Aorta (tissue), 5 donors: ENCODE data around the gene COPS2. TPM values are rescaled to one million over a fixed set of nuclear protein-coding genes. Genes with fewer than 3 reads are reported as not detected.
"Not testable (repeated sequence)": the region's sequence is repeated elsewhere in the genome, so short reads cannot be mapped to it uniquely, and the experiment has no call there.

Experiments
- ATAC-seq: fragments of 200-7000 bp; cut with Tn5 transposase; one replicate; pipeline ENCODE4 v1.9.1; 2022; ENCODE audit warnings: moderate library complexity; ENCODE audit not compliant: low FRiP score
- DNase-seq, 2 donors: peaks; one replicate each; pipeline ENCODE4 v3.0.0-alpha.2; 2020
- H3K27ac ChIP-seq, 2 donors: one replicate each; pipeline ENCODE4 v1.5.1; 2013; ENCODE audit warnings: low read length in 2 of 2, mild to moderate bottlenecking in 2 of 2, moderate library complexity in 2 of 2, control low read depth in 1 of 2, inconsistent platforms in 1 of 2, low read depth in 1 of 2
- H3K27me3 ChIP-seq, 2 donors: one replicate each; pipeline ENCODE4 v1.6.1; 2013; ENCODE audit warnings: control low read depth in 1 of 2, low read length in 1 of 2, mild to moderate bottlenecking in 1 of 2, moderate library complexity in 1 of 2; ENCODE audit not compliant: insufficient read depth in 2 of 2, control insufficient read depth in 1 of 2
- H3K36me3 ChIP-seq, 2 donors: one replicate each; pipeline ENCODE4 v1.6.1; 2013; ENCODE audit warnings: control low read depth in 1 of 2, low read length in 1 of 2, mild to moderate bottlenecking in 1 of 2; ENCODE audit not compliant: insufficient read depth in 2 of 2, control insufficient read depth in 1 of 2
- H3K4me1 ChIP-seq, 2 donors: one replicate each; pipeline ENCODE4 v1.6.1; 2013; ENCODE audit warnings: low read length in 2 of 2, control low read depth in 1 of 2, mild to moderate bottlenecking in 1 of 2, moderate library complexity in 1 of 2; ENCODE audit not compliant: insufficient read depth in 2 of 2, control insufficient read depth in 1 of 2
- H3K4me3 ChIP-seq, 2 donors: one replicate each; pipeline ENCODE4 v1.5.1; 2013; ENCODE audit warnings: low read length in 2 of 2, control low read depth in 1 of 2, mild to moderate bottlenecking in 1 of 2
- H3K9me3 ChIP-seq: one replicate; pipeline ENCODE4 v1.6.1; 2013; ENCODE audit warnings: mild to moderate bottlenecking, low read length; ENCODE audit not compliant: control insufficient read depth
- WGBS, 2 donors: extraction: QIAGEN DNeasy Blood & Tissue Kit; methylation state at CpG; one replicate each; pipeline ENCODE4 v1.1.7; 2013; 5-methylcytosine and 5-hydroxymethylcytosine counted together
- intact Hi-C, 2 donors: fragments of 100-400 bp; cut with DNase I; formaldehyde crosslinking; loops; one replicate each; pipeline versions ENCODE4 v1.14.2 to v1.15.0; 2022
- polyA plus RNA-seq, 2 donors: library from polyadenylated mRNA; stranded (reverse); fragments of 200-250 nt; gene quantifications; one replicate each; pipeline ENCODE4 v1.2.3, GENCODE V29; 2013
- total RNA-seq, 2 donors: library from RNA; stranded (reverse); fragmentation: NEBNext Ultra II Directional; extraction: Animal tissue kit (Norgen Biotek cat#: 25700); gene quantifications; one replicate each; pipeline ENCODE4 v1.2.1, GENCODE V29; 2021
- donor health status: healthy with polysubstance abuse.
- donor health status: Bipolar disorder and iron deficiency.
- donor health status: DM: no; HTN: no; CAD: no.
- donor health status: DM: no; HTN: no; CAD: no.
- donor health status: DM: yes; HTN: yes; CAD: no.

The COPS2 gene
- total and polyA plus RNA-seq, 4 donors: 60.9 to 85.9 (median 66.9) TPM

GRCh38 chr15:49187549-49188245, 32.3 kb upstream of the COPS2 start:
- H3K9me3 ChIP-seq: no peaks in the 10 kb centered on the region
- WGBS, 2 donors: 85 to 88% methylated on average over 2 of the region's 2 CpGs
- H3K27ac ChIP-seq: no peak overlapping the region
- ATAC-seq (no peak), DNase-seq (no peak)
- H3K4me1 ChIP-seq: no peaks in the 10 kb centered on the region
- intact Hi-C loops: no loop called here
- H3K4me3 ChIP-seq: no peak overlapping the region
- no peaks in the 10 kb centered on the region for H3K27me3 ChIP-seq
- no peaks in the 10 kb centered on the region for H3K36me3 ChIP-seq

DNA sequence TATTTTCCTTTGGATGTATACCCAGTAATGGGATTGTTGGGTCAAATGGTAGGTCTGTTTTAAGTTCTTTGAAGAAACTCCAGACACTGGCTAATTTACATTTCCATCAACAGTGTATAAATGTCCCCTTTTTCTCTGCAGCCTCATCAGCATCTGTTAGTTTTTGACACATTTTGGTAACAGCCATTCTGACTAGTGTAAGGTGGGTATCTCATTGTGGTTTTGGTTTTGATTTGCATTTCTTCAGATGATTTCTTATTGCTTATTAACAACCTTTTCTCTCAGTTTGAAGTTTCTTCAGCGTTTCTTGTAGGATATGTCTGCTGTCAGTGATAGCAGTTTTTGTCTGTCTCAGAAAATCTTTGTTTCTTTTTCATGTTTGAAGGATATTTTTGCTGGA, 30.1 kb upstream of the COPS2 start:
- WGBS, 2 donors: 95 to 96% methylated on average over 1 of the region's 1 CpG
- intact Hi-C loops: no loop called here
- Histone ChIP-seq H3K27me3 (no peaks in the 10 kb centered on the region), H3K9me3 (no peaks in the 10 kb centered on the region), H3K36me3 (no peaks in the 10 kb centered on the region), H3K4me3 (no peak overlapping the region), H3K27ac (no peak overlapping the region), H3K4me1 (no peaks in the 10 kb centered on the region)
- ATAC-seq: no peak
- DNase-seq: no peak

DNA sequence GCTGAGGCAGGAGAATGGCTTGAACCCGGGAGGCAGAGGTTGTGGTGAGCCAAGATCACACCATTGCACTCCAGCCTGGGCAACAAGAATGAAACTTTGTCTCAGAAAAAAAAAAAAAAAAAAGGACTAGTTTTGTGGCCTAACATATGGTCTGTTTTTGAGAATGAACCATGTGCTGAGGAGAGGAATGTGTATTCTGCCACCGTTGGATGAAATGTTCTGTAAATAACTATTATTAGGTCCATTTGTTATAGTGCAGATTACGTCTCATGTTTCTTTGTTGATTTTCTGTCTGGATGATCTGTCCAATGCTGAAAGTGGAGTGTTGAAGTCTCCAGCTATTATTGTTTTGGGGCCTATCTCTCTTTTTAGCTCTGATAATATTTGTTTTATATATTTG, 28.3 kb upstream of the COPS2 start:
- H3K9me3 ChIP-seq, ATAC-seq, H3K4me3 ChIP-seq, H3K36me3 ChIP-seq, intact Hi-C loops, DNase-seq, H3K27ac ChIP-seq, H3K4me1 ChIP-seq, H3K27me3 ChIP-seq: not testable (repeated sequence)
- WGBS, 2 donors: 51 to 53% methylated on average over 3 of the region's 3 CpGs

GRCh38 chr15:49182128-49182527, 26.7 kb upstream of the COPS2 start:
- no peak overlapping the region for H3K4me3 ChIP-seq
- no peak for DNase-seq
- no peaks in the 10 kb centered on the region for H3K27me3 ChIP-seq
- intact Hi-C loops: no loop called here
- H3K4me1 ChIP-seq: no peaks in the 10 kb centered on the region
- 94 to 95% methylated on average over 4 of the region's 4 CpGs for WGBS, 2 donors
- no peaks in the 10 kb centered on the region for H3K9me3 ChIP-seq
- H3K27ac ChIP-seq: no peak overlapping the region
- no peak for ATAC-seq
- H3K36me3 ChIP-seq: no peaks in the 10 kb centered on the region

DNA sequence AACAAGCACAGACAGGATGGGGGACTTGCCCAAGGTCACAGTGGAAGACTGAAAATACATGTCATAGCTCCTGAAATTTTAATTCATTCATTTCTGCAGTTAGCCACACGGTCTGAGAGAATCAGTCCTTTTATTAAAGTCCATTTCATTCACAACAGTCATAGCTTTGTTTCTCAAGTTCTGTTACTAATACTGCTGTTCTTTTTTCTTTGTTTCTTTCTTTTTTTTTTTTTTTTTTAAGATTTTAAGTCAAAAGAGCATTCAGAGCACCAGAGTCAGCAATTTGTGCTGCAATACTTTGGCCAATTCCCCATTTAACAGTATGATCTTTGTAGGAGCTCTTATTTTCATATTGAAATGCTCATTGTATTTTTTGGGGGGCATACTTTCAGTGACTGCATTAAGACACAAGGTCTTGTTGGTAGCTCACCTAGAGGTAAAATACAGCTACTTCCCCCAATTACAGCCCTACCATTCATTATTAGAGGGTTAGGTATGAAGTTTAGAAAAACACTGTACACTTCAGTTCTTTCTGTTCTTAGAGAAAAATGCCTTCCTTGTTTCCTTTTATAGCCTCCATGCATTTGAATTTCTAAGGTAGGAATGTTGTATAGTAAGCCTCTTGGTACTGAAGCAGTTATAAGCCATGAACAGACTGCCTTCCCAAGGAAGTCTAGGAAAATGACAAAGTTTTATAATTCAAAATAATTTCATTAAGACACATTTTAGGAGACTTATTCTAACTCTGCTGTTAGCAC, 24.2 kb upstream of the COPS2 start:
- no peaks in the 10 kb centered on the region for H3K36me3 ChIP-seq
- H3K27me3 ChIP-seq: no peaks in the 10 kb centered on the region
- ATAC-seq (no peak), DNase-seq (no peak)
- no peaks in the 10 kb centered on the region for H3K4me1 ChIP-seq
- 63 to 78% methylated on average over 1 of the region's 1 CpG for WGBS, 2 donors
- H3K27ac ChIP-seq: no peak overlapping the region
- H3K9me3 ChIP-seq: no peaks in the 10 kb centered on the region
- intact Hi-C loops: no loop called here
- H3K4me3 ChIP-seq: no peak overlapping the region

- H3K27me3 ChIP-seq: no peaks in the 10 kb centered on the region
- no peaks in the 10 kb centered on the region for H3K4me1 ChIP-seq
- no peak overlapping the region for H3K27ac ChIP-seq
- H3K36me3 ChIP-seq: no peaks in the 10 kb centered on the region
- no peak overlapping the region for H3K4me3 ChIP-seq
- no peaks in the 10 kb centered on the region for H3K9me3 ChIP-seq
- DNase-seq: no peak
- 91 to 93% methylated on average over 7 of the region's 7 CpGs for WGBS, 2 donors
- no peak for ATAC-seq
- intact Hi-C loops: no loop called here
These were observed 23.1 kb upstream of the COPS2 start for GRCh38 chr15:49178497-49178896.

GRCh38 chr15:49175582-49176397, 20.4 kb upstream of the COPS2 start:
- H3K36me3 ChIP-seq, H3K4me3 ChIP-seq, H3K27me3 ChIP-seq, H3K9me3 ChIP-seq, H3K4me1 ChIP-seq, intact Hi-C loops, ATAC-seq, H3K27ac ChIP-seq, DNase-seq: not testable (repeated sequence)
- WGBS, 2 donors: 96 to 98% methylated on average over 6 of the region's 6 CpGs

GRCh38 chr15:49174902-49175301, 19.5 kb upstream of the COPS2 start:
- no peak overlapping the region for H3K27ac ChIP-seq
- WGBS, 2 donors: 95 to 96% methylated on average over 3 of the region's 3 CpGs
- no peak overlapping the region for H3K4me3 ChIP-seq
- H3K9me3 ChIP-seq: no peaks in the 10 kb centered on the region
- intact Hi-C loops: no loop called here
- H3K4me1 ChIP-seq: no peaks in the 10 kb centered on the region
- no peaks in the 10 kb centered on the region for H3K27me3 ChIP-seq
- no peak for ATAC-seq
- H3K36me3 ChIP-seq: no peaks in the 10 kb centered on the region
- DNase-seq: no peak
